GM12878 (cell line): Measurements from ENCODE around the gene DIDO1.

Experiments used
- CREM ChIP-seq: IDR thresholded peaks from 2 replicates; pipeline ENCODE4 v1.6.1; 2014; ENCODE audit warnings: antibody characterized with exemption, low read depth
- ETV6 ChIP-seq, 2 experiments: fragments of 450-650 bp in 1 of 2; IDR thresholded peaks in 1 of 2; conservative IDR thresholded peaks in 1 of 2; 2 replicates each; pipeline ENCODE4 v1.6.1; 2014; ENCODE audit warnings: antibody characterized with exemption in 1 of 2, borderline replicate concordance in 1 of 2, low read depth in 1 of 2, mild to moderate bottlenecking in 1 of 2, moderate library complexity in 1 of 2
- POLR2AphosphoS5 ChIP-seq: IDR thresholded peaks from 2 replicates; pipeline ENCODE4 v1.6.1; 2011; ENCODE audit warnings: mild to moderate bottlenecking, low read length, inconsistent platforms
- TF ChIP-seq, protein P1 (sequence below): IDR thresholded peaks from 2 replicates; pipeline ENCODE4 v1.6.1; 2012; ENCODE audit warnings: low read depth, low read length, improper control_type of control experiment

DNA sequence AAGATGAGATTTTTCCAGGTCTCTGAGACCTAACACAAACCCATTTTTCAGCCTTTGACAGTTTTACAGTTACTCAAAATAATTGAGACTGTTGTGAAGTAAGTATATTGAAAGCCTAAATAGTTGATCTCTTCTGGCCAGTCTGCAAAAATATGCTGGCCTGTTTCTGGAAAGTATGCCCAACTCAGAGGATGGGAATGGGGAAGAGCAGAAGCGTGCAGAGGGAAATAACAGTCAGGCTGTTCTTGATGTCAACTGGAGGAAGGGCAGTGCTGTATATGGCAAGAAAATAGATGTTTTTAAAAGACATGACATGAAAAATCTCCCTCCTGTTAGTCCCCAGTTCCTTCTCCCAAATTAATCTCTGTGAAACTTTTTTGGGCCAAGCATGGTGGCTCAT is 15.5 kb upstream of the DIDO1 start:
- TF ChIP-seq, protein P1, sequence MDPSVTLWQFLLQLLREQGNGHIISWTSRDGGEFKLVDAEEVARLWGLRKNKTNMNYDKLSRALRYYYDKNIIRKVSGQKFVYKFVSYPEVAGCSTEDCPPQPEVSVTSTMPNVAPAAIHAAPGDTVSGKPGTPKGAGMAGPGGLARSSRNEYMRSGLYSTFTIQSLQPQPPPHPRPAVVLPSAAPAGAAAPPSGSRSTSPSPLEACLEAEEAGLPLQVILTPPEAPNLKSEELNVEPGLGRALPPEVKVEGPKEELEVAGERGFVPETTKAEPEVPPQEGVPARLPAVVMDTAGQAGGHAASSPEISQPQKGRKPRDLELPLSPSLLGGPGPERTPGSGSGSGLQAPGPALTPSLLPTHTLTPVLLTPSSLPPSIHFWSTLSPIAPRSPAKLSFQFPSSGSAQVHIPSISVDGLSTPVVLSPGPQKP: no peak
- TF ChIP-seq POLR2AphosphoS5 (no peak), CREM (no peak), ETV6 (conservative IDR thresholded peaks at IDR 0.05 in 1 of 2, IDR thresholded peaks at IDR 0.05 in 1 of 2; ENCODE audit: borderline replicate concordance in 1 of 2, low read depth in 1 of 2) (no peak)
